CD4-positive, alpha-beta T cell treated with Interleukin-12 subunit alpha and Interleukin-12 subunit beta, for 1 hour (primary cell): ENCODE measurements around the gene CYP4F12.
"Not testable (repeated sequence)": the region's sequence is repeated elsewhere in the genome, so short reads cannot be mapped to it uniquely, and the experiment has no call there.

Experiments
- DNase-seq: peaks from one replicate; pipeline ENCODE4 v3.0.0-alpha.2; 2020

Gene CYP4F12

DNA sequence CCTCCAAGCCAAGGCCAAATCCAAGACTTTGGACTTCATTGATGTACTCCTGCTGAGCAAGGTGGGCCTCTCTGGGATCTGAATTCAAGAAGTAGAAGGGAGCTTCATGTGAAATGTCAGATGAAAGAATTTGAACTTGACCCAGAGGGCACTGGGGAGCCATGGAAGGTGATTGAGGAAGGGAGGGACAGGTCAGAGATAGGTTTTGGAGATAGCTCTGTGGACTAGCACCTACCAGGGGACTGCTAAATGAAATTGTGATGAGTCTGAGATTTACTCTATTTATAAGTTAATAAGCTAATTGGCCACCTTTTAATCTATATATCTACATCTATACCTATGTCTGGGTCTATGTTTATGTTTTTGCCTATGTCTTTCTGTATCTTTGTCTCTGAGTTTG is 22.8 kb upstream of the CYP4F12 start:
- DNase-seq: not testable (repeated sequence)

DNA sequence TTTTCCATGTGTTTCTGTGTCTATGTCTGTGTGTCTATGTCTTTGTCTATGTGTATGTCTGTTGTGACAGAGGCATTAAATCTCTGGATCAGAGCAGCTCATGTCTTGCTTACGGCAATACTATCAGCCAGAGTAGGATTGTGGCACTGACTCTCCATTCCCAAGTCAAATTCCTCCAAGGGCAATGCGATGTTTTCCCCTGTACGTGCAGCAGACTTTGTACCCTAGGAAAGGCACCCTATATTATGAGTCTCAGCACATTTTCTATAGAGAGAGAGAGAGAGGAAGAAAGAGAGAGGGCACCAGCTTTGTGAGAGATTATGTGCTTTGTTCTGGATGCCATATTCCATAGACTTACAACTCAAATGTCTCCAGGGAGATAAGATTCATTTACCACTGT is 21.1 kb upstream of the CYP4F12 start:
- no peak for DNase-seq

DNA sequence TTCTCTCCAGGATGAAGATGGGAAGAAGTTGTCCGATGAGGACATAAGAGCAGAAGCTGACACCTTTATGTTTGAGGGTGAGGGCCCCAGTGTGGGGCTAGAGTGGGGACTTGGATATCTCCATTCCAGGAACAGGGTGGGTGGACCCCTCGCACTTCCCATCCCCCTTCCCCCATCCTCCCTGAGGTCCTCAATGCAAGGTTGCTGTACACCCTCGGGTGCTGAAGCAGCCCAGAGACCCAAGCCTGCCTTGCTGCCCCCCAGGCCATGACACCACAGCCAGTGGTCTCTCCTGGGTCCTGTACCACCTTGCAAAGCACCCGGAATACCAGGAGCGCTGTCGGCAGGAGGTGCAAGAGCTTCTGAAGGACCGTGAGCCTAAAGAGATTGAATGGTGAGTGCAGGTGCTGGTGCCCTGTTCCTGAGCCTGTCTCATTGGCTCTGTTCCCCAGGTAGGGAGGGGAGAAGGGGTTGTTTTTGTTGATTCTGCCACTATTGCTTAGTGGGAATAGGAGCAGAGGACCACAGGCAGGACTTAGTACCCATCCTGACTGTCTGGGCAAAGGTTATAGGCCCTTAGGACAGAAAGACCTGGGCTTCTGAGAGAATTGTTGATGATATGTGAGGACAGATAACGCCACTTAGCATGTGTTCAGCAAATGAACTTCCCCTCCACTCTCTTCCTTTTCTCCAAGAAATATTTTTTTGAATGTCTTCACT is 20.2 kb upstream of the CYP4F12 start:
- DNase-seq: no peak

DNA sequence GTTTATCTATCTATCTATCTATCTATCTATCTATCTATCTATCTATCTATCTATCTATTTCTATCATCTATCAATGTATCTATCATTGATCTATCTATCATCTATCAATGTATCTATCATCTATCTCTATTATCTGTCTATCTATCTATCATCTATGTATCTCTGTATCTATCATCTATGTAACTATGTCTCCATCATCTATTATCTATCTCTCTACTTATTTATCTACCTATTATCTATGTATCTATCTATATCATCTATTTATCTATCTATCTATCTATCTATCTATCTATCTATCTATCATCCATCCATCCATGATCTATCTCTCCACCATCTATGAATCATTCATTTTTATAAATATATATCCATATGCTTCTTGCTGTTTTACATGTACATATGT is 16.4 kb upstream of the CYP4F12 start:
- no peak for DNase-seq

DNA sequence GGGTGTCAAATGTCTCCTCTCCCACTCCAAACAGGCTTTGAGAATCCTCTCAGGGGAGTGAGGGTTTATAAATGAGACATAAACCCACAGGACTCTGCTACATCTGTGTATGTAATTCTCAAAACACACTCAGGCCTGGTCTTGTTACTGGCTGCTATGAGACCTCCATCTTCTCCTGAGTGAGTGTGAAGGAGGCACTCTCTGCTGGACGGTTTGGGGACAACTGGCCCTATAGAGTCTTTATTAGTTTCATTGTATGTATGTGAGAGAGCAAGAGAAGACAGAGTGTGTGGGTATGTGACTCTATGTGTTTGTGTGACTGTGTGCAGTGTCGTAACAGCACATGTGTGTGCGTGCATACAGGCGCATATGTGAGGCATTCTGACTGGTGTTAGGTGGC is 9.6 kb upstream of the CYP4F12 start:
- no peak for DNase-seq

DNA sequence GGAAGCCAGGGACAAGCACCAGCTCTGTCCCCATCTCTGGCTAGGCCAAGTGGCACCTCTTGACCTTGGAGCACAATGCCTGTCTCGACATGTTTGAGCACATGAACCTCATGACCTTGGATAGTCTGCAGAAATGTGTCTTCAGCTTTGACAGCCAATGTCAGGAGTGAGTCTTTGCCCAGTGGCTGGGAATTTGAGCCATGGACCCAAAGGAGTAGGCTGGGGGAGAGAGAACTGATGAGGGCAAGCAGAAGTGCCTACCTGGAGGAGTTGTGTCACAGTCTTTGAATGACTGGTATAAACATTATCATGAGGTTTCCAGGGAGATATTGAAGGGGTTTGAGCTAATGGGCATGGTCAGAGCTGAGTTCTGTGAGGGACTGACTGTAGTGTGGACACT is 6.7 kb upstream of the CYP4F12 start:
- DNase-seq: no peak

DNA sequence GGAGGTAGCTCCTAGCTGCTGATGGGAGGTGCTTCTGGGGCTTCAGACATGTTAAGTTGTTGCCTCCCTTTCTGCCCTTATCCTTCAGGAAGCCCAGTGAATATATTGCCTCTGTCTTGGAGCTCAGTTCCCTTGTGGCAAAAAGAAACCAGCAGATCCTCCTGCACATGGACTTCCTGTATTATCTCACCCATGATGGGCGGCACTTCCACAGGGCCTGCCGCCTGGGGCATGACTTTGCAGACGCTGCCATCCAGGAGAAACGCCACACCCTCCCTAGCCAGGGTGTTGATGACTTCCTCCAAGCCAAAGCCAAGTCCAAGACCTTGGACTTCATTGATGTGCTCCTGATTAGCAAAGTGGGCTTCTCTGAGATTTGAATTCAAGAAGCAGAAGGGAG is 6.0 kb upstream of the CYP4F12 start:
- DNase-seq: no peak

DNA sequence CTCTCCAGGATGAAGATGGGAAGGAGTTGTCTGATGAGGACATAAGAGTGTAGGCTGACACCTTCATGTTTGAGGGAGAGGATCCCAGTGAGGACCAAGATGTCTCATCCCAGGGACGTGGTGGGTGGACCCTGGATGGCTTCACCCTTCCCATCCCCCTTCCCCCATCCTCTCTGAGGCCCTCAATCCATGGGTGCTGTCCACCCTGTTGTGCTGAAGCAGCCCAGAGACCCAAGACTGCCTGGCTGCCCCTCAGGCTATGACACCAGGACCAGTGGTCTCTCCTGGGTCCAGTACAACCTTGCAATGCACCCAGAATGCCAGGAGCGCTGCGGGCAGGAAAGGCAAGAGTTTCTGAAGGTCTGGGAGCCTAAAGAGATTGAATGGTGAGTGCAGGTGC is 3.4 kb upstream of the CYP4F12 start:
- no peak for DNase-seq

DNA sequence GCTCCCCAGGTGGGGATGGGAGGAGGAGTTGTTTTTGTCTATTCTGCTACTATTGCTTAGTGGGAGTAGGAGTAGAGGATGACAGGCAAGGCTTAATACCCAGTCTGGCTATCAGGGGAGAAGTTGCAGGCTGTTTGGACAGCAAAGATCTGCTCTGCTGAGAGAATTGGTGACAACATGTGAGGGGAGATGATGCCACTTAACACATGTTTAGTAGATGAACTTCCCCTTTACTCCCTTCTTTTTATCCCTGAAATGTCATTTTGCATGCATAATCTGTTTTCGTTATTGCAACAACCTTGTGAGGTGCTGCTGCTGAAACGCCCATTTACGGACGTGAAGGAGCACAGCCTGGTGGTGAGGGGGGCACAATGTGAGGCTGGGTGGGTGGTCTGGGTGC is 3.0 kb upstream of the CYP4F12 start:
- DNase-seq: no peak

DNA sequence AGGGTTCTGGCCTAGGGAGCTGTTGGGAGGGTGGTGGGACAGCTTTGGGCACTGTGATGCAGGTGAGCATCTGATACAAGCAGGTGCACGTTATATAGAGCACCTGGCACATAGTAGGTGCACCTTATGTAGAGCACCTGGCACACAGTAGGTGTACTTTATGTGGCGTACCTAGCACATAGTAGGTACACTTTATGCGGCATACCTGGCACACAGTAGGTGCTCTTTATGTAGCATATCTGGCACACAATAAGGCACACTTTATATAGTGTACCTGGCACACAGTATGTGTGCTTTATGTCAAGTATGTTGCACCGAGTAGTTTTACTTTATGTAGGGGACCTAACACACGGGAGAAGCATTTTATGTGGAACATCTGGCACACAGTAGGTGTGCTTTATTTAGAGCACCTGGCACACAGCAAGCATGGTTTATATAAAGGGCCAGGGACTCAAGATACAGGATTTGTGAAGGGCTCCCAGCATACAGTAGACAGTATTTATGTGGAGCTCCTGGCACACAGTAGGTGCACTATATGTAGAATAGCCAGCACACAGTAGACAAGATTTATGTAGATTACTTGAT is 1.6 kb upstream of the CYP4F12 start:
- no peak for DNase-seq

DNA sequence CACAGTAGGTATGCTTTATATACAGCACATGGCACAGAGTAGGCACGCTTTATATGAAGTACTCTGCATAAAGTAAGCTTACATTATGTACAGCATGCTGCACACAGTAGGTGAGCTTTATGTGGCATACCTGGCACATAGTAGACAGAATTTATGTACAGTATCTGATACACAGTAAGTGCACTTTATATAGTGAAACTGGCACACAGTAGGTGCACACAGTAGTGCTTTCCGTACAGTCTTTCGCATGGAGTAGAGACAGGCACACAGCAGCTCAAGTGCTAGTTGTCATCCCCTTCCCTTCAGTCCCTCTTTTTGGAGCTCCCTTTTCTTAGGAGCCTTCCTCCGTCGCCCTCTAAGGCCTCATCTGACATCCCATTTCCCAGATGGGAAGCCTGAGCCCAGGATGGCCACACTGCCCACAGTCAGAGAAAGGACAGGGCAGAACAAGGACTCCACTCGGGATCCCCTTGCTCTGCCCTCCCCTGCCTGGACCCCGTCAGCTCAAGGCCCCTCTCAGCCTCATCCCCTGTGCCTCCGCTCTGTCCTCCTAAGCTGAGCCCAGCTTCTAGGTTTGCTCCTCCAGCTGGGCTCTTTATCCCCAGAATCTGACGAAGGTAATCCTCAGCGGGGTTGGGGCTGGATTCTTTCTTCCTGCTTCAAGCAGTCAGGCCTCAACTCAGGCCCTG is 852 bp upstream of the CYP4F12 start:
- no peak for DNase-seq

DNA sequence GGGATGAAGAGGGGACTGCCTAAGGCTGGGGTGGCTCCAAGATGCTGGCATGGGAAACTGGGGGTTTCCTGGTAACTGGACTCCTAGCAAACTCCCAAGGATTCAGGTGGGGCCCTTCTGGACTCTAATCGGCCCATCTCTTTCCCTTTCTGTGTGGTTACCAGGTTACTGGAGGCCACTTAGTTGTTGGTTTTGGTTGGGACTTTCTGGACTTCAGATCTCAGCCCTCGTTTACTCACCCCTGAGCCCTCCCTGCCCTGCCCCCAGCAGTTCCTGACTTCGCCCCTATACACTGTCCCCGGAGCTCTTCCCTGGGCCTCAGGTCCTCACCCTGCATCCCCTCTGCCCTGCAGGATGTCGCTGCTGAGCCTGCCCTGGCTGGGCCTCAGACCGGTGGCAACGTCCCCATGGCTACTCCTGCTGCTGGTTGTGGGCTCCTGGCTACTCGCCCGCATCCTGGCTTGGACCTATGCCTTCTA is 328 bp downstream of the CYP4F12 start:
- peak; percentile 1 for DNase-seq

DNA sequence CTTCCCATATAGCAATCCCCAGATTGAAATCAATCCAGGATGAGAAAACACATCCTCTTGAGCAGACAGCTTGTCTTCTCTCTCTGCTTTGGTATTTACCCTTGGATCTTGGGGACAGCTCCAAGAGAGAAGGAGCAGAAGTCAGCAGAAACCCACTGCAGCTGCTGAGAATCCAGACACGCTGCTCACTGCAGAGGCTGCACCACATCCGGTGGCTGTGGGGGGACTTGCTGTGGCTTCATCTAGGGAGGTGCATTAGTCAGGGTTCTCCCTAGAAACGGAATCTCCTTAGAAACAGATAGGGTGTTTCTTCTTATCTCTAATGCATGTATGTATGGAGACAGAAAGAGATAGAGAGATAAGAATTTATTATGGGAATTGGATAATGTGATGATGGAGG is 2.7 kb downstream of the CYP4F12 start:
- no peak for DNase-seq

DNA sequence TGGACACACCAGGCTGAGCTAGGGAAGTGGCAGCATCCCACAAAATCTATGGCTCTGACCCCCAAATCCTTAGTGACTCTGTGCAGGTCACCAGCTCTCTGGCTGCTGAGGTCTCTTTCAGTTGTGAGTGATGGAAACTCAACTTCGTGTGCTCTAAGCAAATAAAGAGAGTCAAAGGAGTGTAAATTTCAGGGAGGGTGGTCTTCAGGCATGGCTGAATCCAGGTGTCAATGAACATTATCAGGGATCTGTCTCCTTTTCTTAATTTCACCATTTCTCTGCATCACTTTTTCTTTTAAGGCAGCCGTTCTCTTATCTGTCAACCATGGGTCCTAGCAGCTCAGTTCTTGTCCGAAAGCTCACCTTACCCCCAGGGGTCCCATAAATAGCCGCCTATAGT is 6.2 kb downstream of the CYP4F12 start:
- no peak for DNase-seq

DNA sequence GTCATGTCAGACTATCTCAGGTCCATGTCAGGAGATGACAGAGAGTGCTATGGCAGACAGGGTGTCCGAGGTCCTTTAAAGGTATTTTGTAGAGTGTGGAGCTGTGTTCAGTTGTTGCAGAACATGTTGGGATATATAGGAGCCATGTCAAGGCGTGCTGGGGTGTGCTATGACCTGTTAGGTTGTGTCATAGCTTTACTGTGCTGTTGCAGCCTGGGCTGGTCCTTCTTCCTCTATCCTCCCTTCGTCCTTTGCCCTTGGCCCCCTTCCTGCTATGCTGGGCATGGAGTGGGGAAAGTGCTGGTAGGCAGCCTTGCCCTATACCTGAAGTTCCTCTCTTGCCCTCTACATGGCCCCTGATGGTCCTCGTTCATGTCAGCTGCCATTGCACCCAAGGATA is 7.0 kb downstream of the CYP4F12 start:
- DNase-seq: not testable (repeated sequence)

DNA sequence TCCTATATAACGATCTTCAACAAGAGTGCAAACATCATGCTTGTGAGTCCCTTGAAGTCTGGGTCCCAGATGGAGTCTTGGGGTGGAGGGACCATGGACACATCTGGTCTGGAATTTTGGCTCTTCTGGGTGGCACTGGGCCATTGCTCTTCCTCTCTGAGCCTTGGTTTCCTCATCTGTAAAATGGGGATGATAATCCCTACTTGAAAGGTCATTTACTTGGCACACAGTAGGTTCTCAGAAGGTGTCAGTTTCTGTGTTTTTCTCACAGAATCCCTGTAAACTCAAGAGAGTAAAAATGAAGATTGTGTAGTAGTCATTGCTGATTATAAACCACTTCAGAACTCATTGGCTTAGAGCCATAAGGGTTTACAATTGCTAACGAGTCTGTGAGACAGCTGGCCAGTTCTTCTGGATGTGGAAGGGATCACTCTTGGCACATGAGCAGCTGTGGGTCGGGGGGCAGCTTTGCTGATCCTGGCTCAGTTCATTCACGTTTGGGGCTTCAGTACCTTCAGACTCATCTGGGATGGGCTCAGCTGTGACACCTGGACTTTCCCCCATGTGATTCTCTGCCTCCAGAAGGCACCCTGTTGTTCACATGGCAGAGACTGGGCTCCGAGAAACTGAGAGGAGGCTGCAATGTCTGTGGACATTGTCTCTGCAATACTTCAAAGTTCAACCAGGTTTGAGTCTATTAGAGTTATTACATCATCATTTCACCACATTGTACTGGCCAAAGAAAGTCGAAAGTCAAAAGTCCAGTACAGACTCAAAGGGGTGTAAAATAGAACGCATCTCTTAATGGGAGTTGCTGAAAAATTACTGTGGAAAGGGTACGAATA is 7.8 kb downstream of the CYP4F12 start:
- no peak for DNase-seq

DNA sequence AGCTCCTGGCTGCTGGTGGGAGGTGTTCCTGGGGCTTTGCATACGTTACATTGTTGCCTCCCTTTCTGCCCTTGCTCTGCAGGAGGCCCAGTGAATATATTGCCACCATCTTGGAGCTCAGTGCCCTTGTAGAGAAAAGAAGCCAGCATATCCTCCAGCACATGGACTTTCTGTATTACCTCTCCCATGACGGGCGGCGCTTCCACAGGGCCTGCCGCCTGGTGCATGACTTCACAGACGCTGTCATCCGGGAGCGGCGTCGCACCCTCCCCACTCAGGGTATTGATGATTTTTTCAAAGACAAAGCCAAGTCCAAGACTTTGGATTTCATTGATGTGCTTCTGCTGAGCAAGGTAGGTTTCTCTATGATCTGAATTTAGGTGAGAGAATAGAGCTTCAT is 10.5 kb downstream of the CYP4F12 start:
- no peak for DNase-seq

DNA sequence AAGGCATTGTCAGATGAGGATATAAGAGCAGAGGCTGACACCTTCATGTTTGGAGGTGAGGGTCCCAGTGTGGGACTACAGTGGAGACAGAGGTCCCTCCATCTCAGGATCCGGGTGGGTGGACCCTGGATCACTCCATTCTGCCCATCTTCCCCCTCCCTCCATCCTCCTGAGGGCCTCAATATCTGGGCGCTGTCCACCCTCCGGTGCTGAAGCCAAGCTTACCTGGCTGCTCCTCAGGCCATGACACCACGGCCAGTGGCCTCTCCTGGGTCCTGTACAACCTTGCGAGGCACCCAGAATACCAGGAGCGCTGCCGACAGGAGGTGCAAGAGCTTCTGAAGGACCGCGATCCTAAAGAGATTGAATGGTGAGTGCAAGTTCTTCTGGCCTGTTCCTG is 11.9 kb downstream of the CYP4F12 start:
- DNase-seq: no peak

DNA sequence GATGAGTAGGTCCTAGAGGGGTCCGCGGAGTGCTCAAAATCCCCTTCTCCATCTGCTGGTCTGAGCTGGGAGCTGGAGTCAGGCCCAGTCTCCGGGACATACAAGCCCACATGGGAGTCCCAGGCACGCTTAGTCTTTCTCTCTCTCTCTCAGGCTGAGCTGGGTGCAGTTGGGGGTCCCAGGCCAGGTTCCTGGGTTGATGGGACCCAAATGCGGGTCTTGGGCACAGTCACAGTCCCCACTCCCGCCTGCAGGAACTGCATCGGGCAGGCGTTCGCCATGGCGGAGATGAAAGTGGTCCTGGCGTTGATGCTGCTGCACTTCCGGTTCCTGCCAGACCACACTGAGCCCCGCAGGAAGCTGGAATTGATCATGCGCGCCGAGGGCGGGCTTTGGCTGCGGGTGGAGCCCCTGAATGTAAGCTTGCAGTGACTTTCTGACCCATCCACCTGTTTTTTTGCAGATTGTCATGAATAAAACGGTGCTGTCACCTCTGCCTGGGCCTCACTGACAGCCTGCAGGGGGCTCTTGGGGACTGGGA is 23.8 kb downstream of the CYP4F12 start:
- DNase-seq: no peak

DNA sequence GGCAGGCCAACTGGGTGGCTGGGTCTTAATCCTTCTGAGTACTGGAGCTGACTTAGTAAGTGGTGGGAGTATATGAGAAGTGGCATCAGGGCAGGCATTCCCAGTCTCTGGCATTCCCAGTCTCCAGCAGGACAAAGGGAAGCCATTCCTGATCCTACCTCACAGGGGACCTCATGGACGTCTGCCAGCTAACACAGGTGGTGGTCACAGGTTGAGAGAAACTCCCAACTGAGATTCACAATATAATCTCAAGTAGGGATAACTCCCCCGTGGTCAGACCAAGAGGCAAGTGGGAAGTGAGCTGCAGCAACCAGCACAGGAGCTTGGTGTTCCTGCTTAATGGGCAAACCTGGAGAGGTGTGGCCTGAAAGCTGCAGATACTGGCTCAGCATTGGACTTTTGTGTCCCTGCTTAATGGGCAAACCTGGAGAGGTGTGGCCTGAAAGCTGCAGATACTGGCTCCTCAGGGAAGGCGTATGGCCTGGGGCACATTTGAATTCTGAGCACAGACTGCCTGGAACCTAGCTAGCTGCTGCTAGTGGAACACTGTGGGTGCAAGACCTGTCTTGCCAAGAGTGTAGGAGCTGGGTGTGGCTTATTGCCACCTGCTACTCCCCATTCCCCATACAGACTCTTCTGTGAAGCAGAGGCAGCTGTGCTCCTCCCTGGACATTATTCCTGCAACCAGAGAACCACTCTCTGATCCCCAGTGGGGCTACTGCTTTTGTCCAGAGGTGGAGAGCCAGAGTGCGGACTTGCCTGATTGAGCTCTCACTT is 29.1 kb downstream of the CYP4F12 start:
- DNase-seq: no peak

DNA sequence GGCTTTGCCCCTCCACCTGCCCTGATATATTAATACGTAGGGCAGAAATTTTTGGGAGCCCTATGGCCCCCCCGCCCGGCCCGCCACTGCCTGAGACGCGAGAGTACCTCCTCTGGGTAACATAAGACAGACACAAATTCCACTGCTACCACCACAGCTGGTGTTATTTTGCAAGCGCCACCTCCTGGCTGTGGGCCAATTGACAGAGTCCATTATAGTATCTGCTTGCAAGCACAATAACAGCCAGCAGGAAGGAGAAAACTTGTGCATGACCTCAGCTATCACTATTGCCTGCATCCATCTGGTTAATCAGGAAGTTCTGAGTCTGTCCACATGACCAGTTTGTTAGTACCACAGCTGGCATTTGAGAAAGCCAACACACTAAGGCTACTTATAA is 29.6 kb downstream of the CYP4F12 start:
- DNase-seq: peak; percentile 20

DNA sequence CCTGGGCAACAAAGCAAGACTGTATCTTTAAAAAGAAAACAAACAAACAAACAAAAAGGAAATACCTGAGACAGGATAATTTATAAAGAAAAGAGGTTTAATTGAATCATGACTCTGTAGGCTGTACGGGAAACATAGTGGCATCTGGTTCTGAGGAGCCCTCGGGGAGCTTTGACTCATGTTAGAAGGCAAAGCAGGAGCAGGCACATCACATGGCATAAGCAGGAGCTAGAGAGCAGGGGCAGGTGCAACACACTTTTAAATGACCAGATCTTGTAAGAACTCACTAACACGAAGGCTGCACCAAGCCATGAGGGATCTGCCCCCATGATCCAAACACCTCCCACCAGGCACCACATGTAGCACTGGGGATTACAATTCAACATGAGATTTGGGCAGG is 41.8 kb downstream of the CYP4F12 start:
- DNase-seq: no peak
